GM18951 (cell line): ENCODE results near the gene SLC4A2.

ENCODE experiments used
- POLR2A ChIP-seq: IDR thresholded peaks from 4 replicates; pipeline ENCODE4 v1.6.1; 2011; ENCODE audit warnings: mild to moderate bottlenecking; ENCODE audit not compliant: insufficient read length, insufficient read depth; ENCODE audit errors: extremely low read depth
- in situ Hi-C: fragments of 300-500 bp; cut with MboI; formaldehyde crosslinking; loops from one replicate; pipeline ENCODE4 v1.12.0; 2022; ENCODE audit warnings: low sequenced_read_pairs, mixed read lengths, inconsistent platforms; ENCODE audit not compliant: unreplicated experiment

Gene SLC4A2

DNA sequence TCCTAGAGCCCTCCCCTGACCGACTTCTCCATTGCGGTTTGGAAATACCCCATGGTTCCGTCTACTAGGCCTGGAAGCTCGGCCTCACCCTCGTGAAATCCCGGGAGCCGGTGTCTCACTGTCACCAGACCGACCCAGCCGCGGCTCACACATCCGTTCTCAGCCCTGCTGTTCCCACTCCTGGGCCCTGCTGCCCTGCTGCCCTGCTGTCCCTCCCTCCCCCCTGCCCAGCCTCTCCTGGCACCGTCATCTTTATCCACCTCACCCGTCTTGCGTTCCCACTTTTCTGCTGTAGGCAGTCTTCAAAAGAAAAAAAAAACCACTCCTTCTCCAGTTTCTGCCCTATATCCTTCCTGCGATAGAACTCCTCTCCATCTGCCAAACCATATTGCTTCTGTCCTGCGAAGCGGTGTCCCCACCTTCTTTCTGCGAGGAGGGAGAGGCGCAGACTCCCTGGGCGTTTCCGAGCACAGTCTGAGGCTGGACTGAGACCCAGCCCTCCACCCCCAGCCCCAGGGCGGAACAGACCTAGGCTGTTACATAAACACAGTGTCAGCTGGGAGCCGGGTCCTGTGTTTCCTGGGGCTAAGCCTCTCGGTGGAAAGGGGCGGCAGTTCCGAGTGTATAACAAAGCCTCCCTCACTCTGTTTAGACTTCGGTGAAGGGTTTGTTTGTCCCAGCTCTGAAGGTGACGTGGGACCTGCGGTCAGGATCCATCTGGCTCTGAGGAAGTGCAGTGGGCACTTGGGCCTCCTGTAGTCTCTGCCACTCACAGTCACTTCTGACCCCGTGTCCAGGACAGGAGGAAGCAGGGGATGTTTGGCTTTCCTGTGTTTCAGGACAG, 29.7 kb downstream of the SLC4A2 start:
- TF ChIP-seq POLR2A: no peak
- in situ Hi-C loops: no loop called here

- no peak for TF ChIP-seq POLR2A
- in situ Hi-C loops: no loop called here
These were observed 30.7 kb downstream of the SLC4A2 start for GRCh38 chr7:151089893-151090730.

- TF ChIP-seq POLR2A: no peak
- in situ Hi-C loops: no loop called here
These were observed 31.6 kb downstream of the SLC4A2 start for GRCh38 chr7:151091003-151091402.

DNA sequence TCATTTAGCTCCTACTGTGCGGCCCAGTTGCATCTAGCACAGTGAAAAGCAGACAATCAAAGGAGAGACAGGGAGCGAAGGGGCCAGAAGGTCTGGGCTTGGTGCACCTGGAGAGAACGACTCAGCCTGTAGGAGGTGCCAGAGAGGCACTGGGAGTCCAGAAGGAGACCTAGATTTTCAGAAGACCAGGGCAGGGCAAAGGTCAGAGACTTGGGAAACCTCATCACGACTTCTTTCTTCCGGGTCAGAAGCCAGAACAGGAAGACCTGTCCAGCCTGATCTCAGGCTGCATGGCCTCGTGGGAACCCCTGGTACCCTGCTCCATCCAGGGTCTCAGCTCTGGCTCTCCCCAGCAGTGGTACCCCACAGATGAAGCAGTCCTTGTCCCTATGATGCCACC, 32.0 kb downstream of the SLC4A2 start:
- in situ Hi-C loops: no loop called here
- TF ChIP-seq POLR2A: no peak

GRCh38 chr7:151091988-151092387, 32.6 kb downstream of the SLC4A2 start:
- in situ Hi-C loops: no loop called here
- TF ChIP-seq POLR2A: no peak

DNA sequence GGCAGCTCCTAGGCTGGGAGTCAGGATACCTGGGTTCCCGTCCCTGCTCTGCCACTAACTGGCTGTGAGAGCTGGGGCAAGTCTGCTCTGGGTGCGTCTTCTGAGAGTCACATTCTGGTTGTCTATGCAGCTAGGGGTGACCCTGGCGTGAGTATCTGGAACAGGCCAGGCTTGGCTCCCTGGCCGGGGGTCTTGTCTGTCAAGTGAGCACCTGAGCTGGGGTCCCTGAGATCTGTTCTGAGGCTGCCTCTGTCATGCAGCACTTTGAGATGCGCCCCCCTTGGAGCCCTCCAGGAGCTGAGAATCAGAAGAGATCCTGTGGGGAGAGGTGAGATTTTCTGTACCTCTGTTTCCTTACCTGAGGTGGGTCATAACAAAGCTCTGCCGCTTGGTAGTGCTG, 34.4 kb downstream of the SLC4A2 start:
- in situ Hi-C loops: no loop called here
- no peak for TF ChIP-seq POLR2A

DNA sequence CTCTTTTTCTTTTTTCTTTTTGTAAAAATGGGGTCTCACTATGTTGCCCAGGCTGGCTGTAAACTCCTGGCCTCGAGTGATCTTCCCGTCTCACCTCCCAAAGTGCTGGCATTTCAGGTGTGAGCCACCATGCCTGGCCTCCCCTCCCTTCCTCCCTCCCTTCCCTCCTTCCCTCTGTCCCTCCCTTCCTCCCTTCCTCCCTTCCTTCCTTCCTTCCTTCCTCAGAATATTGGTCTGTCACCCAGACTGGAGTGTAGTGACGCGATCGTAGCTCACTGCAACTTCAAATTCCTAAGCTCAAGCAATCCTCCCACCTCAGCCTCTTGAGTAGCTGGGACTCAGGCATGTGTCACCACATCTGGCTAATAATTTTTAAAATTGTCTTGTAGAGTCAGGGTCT, 35.3 kb downstream of the SLC4A2 start:
- TF ChIP-seq POLR2A: no peak
- in situ Hi-C loops: no loop called here

GRCh38 chr7:151095123-151095797, 35.9 kb downstream of the SLC4A2 start:
- no peak for TF ChIP-seq POLR2A
- in situ Hi-C loops: no loop called here

GRCh38 chr7:151095828-151096475, 36.6 kb downstream of the SLC4A2 start:
- in situ Hi-C loops: no loop called here
- TF ChIP-seq POLR2A: no peak

DNA sequence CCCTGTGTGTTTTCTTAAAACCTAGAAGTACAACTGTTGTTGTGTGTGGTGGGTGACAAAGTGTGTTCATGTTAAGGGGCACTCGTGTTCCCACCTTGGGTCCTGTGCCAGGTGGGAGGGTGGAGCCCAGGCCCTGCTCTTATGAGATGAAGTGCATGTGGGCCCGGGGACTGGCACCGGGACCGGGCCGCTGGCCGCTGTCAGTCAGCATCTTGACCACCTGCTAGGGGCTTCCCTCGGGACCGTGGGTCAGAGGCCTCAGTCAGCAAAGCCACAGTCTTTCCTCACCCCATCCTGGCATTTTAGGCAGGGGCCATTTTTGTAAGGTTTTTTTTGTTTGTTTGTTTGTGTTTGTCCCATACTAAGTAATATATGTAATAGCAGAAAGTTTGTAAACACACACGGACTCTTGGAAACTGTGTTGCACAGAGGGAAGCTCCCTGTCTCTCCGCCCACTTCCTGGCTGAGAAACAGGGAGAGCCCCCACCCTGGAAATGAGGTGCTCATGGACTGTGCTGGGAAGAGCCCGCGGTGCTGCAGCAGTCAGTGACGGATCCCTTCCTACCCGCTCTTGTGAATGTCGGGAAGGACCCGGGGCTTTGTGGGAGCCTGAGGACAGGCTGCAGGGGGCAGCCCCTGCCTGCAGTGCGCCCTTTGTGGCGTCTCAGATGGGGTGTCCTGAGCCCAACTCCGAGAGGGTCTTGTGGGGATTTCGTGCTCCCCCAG, 40.3 kb downstream of the SLC4A2 start:
- in situ Hi-C loops: no loop called here
- no peak for TF ChIP-seq POLR2A

- TF ChIP-seq POLR2A: no peak
- in situ Hi-C loops: no loop called here
These were observed 41.5 kb downstream of the SLC4A2 start for GRCh38 chr7:151100921-151101320.

- in situ Hi-C loops: no loop called here
- TF ChIP-seq POLR2A: no peak
These were observed 42.4 kb downstream of the SLC4A2 start for GRCh38 chr7:151101621-151102396.

DNA sequence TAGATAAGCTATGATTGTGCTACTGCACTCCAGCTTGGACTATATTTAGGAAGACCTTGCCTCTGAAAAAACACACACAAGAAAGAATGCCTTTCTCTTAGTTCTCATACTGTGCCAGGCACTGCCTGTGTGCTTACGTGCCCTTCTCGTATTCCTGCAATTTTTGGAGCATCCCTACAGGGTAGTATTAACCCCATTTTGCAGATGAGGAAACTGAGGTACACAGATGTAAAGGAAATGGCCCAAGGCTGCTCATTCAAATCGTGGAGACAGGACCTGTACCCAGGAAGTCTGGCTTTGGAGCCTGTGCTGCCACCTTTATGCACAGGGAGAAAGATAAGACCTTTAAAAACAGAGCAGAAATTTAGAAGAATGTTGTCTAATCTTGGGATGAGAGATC, 43.6 kb downstream of the SLC4A2 start:
- no peak for TF ChIP-seq POLR2A
- in situ Hi-C loops: no loop called here
